Measurements from ENCODE around the gene TBCCD1. TPM values are rescaled to one million over a fixed set of nuclear protein-coding genes. Genes with fewer than 3 reads are reported as not detected.

Gene TBCCD1
- total and polyA plus RNA-seq, 2 experiments from 2014 or later, result 5.8 to 16.7 TPM

- no peak for TF ChIP-seq ZNF462 (CRISPR knock-in tag; IDR thresholded peaks at IDR 0.05)
- no peak for TF ChIP-seq EZH2 (IDR thresholded peaks at IDR 0.05; ENCODE audit: low read depth, unreplicated experiment)
- no peak for TF ChIP-seq POLR2AphosphoS5 (IDR thresholded peaks at IDR 0.05; ENCODE audit: low read depth)
- no peak for TF ChIP-seq ETS1 (IDR thresholded peaks at IDR 0.05)
- TF ChIP-seq NANOG (IDR thresholded peaks at IDR 0.05; ENCODE audit: borderline replicate concordance), result no peak
- no peak for TF ChIP-seq REST (IDR thresholded peaks at IDR 0.05; ENCODE audit: unreplicated experiment)
- TF ChIP-seq JUNB (IDR thresholded peaks at IDR 0.05; ENCODE audit: unreplicated experiment), result no peak
- TF ChIP-seq ZNF331 (CRISPR knock-in tag; IDR thresholded peaks at IDR 0.05; ENCODE audit: low read depth), result no peak
- TF ChIP-seq CREB1 (CRISPR knock-in tag; IDR thresholded peaks at IDR 0.05; ENCODE audit: low read depth), result no peak
Measured at GRCh38 chr3:186612065-186612464, 44.9 kb upstream of the TBCCD1 start (continued).

Measured in GM23338 (cell line).